Measurements from ENCODE around the gene PAK1IP1.
A peak's percentile ranks its signal among the peaks of the same experiment; 100 is the strongest.

The PAK1IP1 gene

GRCh38 chr6:10678456-10678855 is 16.3 kb upstream of the PAK1IP1 start:
- H3K9ac ChIP-seq (ENCODE audit: low read depth, low read length), result no peak overlapping the region
- H3K4me1 ChIP-seq (ENCODE audit: control insufficient read depth, insufficient read depth, low read length), result no peaks in the 10 kb centered on the region
- no peaks in the 10 kb centered on the region for H3K36me3 ChIP-seq (ENCODE audit: insufficient read depth, low read length)
- H3K9me3 ChIP-seq (replicated peaks; ENCODE audit: low read length), result no peaks in the 10 kb centered on the region
- H3K4me2 ChIP-seq (ENCODE audit: low read length), result no peak overlapping the region
- H3K27me3 ChIP-seq (ENCODE audit: control insufficient read depth, insufficient read depth, low read length), result peaks cover 2% of the 10 kb centered on the region
- H3K4me3 ChIP-seq (ENCODE audit: low read length), result no peak overlapping the region

- H3K36me3 ChIP-seq (ENCODE audit: insufficient read depth, low read length), result no peaks in the 10 kb centered on the region
- no peak overlapping the region for H3K4me2 ChIP-seq (ENCODE audit: low read length)
- H3K9me3 ChIP-seq (replicated peaks; ENCODE audit: low read length), result no peaks in the 10 kb centered on the region
- no peak overlapping the region for H3K9ac ChIP-seq (ENCODE audit: low read depth, low read length)
- no peaks in the 10 kb centered on the region for H3K4me1 ChIP-seq (ENCODE audit: control insufficient read depth, insufficient read depth, low read length)
- H3K27me3 ChIP-seq (ENCODE audit: control insufficient read depth, insufficient read depth, low read length), result peaks cover 5% of the 10 kb centered on the region
- H3K4me3 ChIP-seq (ENCODE audit: low read length), result no peak overlapping the region
Measured at GRCh38 chr6:10681795-10682194, 13.0 kb upstream of the PAK1IP1 start.

GRCh38 chr6:10682355-10682988 is 12.3 kb upstream of the PAK1IP1 start:
- peaks cover 11% of the 10 kb centered on the region for H3K27me3 ChIP-seq (ENCODE audit: control insufficient read depth, insufficient read depth, low read length)
- H3K36me3 ChIP-seq (ENCODE audit: insufficient read depth, low read length), result no peaks in the 10 kb centered on the region
- H3K4me2 ChIP-seq (ENCODE audit: low read length), result no peak overlapping the region
- no peak overlapping the region for H3K4me3 ChIP-seq (ENCODE audit: low read length)
- no peaks in the 10 kb centered on the region for H3K4me1 ChIP-seq (ENCODE audit: control insufficient read depth, insufficient read depth, low read length)
- no peak overlapping the region for H3K9ac ChIP-seq (ENCODE audit: low read depth, low read length)
- H3K9me3 ChIP-seq (replicated peaks; ENCODE audit: low read length), result no peaks in the 10 kb centered on the region

GRCh38 chr6:10684618-10685017 is 10.2 kb upstream of the PAK1IP1 start:
- no peaks in the 10 kb centered on the region for H3K9me3 ChIP-seq (replicated peaks; ENCODE audit: low read length)
- H3K4me1 ChIP-seq (ENCODE audit: control insufficient read depth, insufficient read depth, low read length), result no peaks in the 10 kb centered on the region
- no peak overlapping the region for H3K9ac ChIP-seq (ENCODE audit: low read depth, low read length)
- H3K36me3 ChIP-seq (ENCODE audit: insufficient read depth, low read length), result no peaks in the 10 kb centered on the region
- H3K4me3 ChIP-seq (ENCODE audit: low read length), result no peak overlapping the region
- peaks cover 13% of the 10 kb centered on the region for H3K27me3 ChIP-seq (ENCODE audit: control insufficient read depth, insufficient read depth, low read length)
- no peak overlapping the region for H3K4me2 ChIP-seq (ENCODE audit: low read length)

DNA sequence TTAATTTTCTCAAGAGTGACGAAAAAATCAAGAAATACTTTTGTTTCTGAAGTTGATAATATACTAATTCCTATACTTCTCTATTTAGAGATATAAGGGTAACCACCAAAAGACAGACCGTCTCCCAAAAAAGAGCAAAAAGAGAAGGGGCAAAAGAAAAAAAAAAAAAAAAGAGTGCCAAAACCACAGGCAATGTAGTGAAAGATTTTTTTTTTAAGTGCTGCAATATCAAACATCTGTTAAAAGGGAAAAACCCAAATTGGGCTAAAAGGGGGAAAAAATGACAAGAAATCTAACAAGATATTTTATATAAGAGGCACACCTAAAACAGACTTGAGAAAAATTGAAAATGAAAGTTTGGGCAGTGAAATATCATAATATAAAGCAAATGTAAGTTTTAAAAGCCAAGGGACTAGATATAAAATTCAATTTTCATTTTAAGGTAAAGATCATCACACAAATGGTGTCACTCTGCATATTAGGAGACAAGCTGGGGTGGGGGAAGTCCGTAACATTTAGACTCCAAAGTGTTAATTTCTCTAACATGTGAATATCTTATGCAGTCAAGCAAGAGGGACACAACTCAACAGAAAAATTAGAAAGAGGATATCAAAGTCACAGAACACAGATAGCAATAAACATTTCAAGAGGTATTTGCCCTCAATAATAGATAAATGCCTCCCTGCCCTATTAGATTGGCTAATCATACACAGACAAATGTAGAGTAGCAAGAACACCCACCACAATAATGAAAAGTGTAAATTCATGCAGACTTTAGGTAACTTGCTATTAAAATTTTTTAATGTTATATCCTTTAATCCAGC is 9.5 kb upstream of the PAK1IP1 start:
- Histone ChIP-seq H3K9me3 (replicated peaks; ENCODE audit: low read length) (no peaks in the 10 kb centered on the region), H3K4me2 (ENCODE audit: low read length) (no peak overlapping the region), H3K36me3 (ENCODE audit: insufficient read depth, low read length) (no peaks in the 10 kb centered on the region), H3K27me3 (ENCODE audit: control insufficient read depth, insufficient read depth, low read length) (peaks cover 13% of the 10 kb centered on the region), H3K4me1 (ENCODE audit: control insufficient read depth, insufficient read depth, low read length) (no peaks in the 10 kb centered on the region), H3K9ac (ENCODE audit: low read depth, low read length) (no peak overlapping the region), H3K4me3 (ENCODE audit: low read length) (no peak overlapping the region)

DNA sequence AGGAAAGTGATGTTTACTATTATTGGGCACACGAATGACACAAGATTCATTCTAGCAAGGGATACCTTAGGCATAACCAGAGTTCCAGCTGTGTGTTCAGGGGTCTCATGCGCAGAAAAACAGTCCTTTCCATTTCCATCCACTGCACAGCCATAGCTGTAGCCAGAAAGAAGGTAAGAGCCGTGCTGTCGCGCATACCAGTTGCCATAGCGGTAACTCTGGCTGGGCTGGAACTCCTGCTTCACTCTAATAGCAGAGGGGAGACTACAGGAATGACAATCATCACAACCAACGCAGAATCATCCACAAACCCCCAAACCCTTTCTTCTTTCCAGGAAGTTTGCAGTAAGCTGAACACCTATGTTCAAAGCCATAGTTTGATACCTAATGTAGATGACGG is 7.9 kb upstream of the PAK1IP1 start:
- H3K9ac ChIP-seq (ENCODE audit: low read depth, low read length), result no peak overlapping the region
- no peak overlapping the region for H3K4me2 ChIP-seq (ENCODE audit: low read length)
- no peaks in the 10 kb centered on the region for H3K36me3 ChIP-seq (ENCODE audit: insufficient read depth, low read length)
- H3K27me3 ChIP-seq (ENCODE audit: control insufficient read depth, insufficient read depth, low read length), result peaks cover 13% of the 10 kb centered on the region
- no peaks in the 10 kb centered on the region for H3K4me1 ChIP-seq (ENCODE audit: control insufficient read depth, insufficient read depth, low read length)
- H3K4me3 ChIP-seq (ENCODE audit: low read length), result no peak overlapping the region
- no peaks in the 10 kb centered on the region for H3K9me3 ChIP-seq (replicated peaks; ENCODE audit: low read length)

- Histone ChIP-seq H3K9me3 (replicated peaks; ENCODE audit: low read length) (no peaks in the 10 kb centered on the region), H3K4me3 (ENCODE audit: low read length) (no peak overlapping the region), H3K4me1 (ENCODE audit: control insufficient read depth, insufficient read depth, low read length) (no peaks in the 10 kb centered on the region), H3K36me3 (ENCODE audit: insufficient read depth, low read length) (no peaks in the 10 kb centered on the region), H3K9ac (ENCODE audit: low read depth, low read length) (no peak overlapping the region), H3K4me2 (ENCODE audit: low read length) (no peak overlapping the region), H3K27me3 (ENCODE audit: control insufficient read depth, insufficient read depth, low read length) (peaks cover 13% of the 10 kb centered on the region)
Measured at GRCh38 chr6:10687582-10687981, 7.2 kb upstream of the PAK1IP1 start.

DNA sequence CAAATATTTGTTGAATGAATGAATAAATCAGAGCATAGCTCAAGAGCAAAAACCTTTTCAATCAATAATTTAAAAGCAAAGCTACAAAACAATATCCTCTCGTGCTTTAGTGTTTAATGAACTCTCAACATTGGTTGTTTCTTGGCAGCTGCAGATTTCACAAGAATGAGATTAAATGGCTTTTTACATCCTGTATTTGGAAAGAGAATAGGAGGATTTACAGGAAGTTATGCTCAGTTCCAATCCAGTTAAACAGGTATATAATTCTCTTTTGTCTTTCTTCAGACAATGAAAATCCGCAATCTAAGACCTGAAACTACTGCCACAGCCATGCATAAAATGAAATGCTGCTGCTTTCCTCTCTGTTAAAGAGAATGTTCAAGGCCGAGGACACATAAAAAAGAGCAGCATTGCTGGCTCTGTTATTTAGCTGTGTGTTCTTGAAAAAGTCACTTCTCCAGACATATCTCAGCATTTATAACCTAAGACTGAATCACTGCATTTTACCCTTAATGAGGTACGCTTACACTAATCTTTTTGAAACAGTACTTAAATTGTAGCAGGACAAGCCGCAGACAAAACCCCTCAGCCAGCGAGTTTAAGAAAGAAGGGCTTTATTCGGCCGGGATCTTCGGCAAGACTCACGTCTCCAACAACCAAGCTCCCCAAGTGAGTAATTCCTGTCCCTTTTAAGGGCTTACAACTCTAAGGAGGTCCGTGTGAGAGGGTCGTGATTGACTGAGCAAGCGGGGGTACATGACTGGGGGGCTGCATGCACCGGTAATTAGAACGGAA is 3.9 kb upstream of the PAK1IP1 start:
- Histone ChIP-seq H3K27me3 (ENCODE audit: control insufficient read depth, insufficient read depth, low read length) (peaks cover 8% of the 10 kb centered on the region), H3K4me1 (ENCODE audit: control insufficient read depth, insufficient read depth, low read length) (peaks cover 11% of the 10 kb centered on the region), H3K9me3 (replicated peaks; ENCODE audit: low read length) (no peaks in the 10 kb centered on the region), H3K4me3 (ENCODE audit: low read length) (no peak overlapping the region), H3K36me3 (ENCODE audit: insufficient read depth, low read length) (no peaks in the 10 kb centered on the region), H3K9ac (ENCODE audit: low read depth, low read length) (no peak overlapping the region), H3K4me2 (ENCODE audit: low read length) (no peak overlapping the region)

GRCh38 chr6:10692965-10693538 is 1.7 kb upstream of the PAK1IP1 start:
- H3K27me3 ChIP-seq (ENCODE audit: control insufficient read depth, insufficient read depth, low read length), result no peaks in the 10 kb centered on the region
- H3K36me3 ChIP-seq (ENCODE audit: insufficient read depth, low read length), result no peaks in the 10 kb centered on the region
- H3K9ac ChIP-seq (ENCODE audit: low read depth, low read length), result peak overlapping the region; percentile 99
- H3K4me3 ChIP-seq (ENCODE audit: low read length), result peak overlapping the region; percentile 100
- H3K4me1 ChIP-seq (ENCODE audit: control insufficient read depth, insufficient read depth, low read length), result peaks cover 18% of the 10 kb centered on the region
- no peaks in the 10 kb centered on the region for H3K9me3 ChIP-seq (replicated peaks; ENCODE audit: low read length)
- peak overlapping the region; percentile 89 for H3K4me2 ChIP-seq (ENCODE audit: low read length)

GRCh38 chr6:10695086-10695657 is 400 bp downstream of the PAK1IP1 start:
- Histone ChIP-seq H3K36me3 (ENCODE audit: insufficient read depth, low read length) (peaks cover 13% of the 10 kb centered on the region), H3K4me3 (ENCODE audit: low read length) (peak overlapping the region; percentile 100), H3K27me3 (ENCODE audit: control insufficient read depth, insufficient read depth, low read length) (no peaks in the 10 kb centered on the region), H3K4me2 (ENCODE audit: low read length) (peak overlapping the region; percentile 89), H3K9ac (ENCODE audit: low read depth, low read length) (peak overlapping the region; percentile 99), H3K9me3 (replicated peaks; ENCODE audit: low read length) (no peaks in the 10 kb centered on the region), H3K4me1 (ENCODE audit: control insufficient read depth, insufficient read depth, low read length) (peaks cover 18% of the 10 kb centered on the region)

DNA sequence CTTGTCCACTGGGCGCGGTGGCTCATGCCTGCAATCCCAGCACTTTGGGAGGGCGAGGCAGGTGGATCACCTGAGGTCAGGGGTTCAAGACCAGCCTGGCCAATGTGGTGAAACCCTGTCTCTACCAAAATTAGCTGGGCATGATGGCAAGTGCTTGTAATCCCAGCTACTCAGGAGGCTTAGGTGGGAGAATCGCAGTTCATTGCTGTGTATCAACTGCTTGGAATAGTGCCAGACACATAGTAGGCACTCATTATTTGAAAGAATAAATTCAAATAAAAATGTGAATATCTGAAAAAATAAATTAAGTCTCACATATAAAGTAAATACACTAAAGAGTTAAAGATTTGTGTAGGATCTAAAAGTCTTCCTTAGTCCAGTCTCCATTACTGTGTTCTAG is 1.9 kb downstream of the PAK1IP1 start:
- H3K4me3 ChIP-seq (ENCODE audit: low read length), result no peak overlapping the region
- H3K4me2 ChIP-seq (ENCODE audit: low read length), result peak overlapping the region; percentile 89
- H3K36me3 ChIP-seq (ENCODE audit: insufficient read depth, low read length), result peaks cover 20% of the 10 kb centered on the region
- no peaks in the 10 kb centered on the region for H3K27me3 ChIP-seq (ENCODE audit: control insufficient read depth, insufficient read depth, low read length)
- H3K4me1 ChIP-seq (ENCODE audit: control insufficient read depth, insufficient read depth, low read length), result peaks cover 18% of the 10 kb centered on the region
- no peak overlapping the region for H3K9ac ChIP-seq (ENCODE audit: low read depth, low read length)
- no peaks in the 10 kb centered on the region for H3K9me3 ChIP-seq (replicated peaks; ENCODE audit: low read length)
